Measurements from ENCODE around the gene EDC4.

DNA sequence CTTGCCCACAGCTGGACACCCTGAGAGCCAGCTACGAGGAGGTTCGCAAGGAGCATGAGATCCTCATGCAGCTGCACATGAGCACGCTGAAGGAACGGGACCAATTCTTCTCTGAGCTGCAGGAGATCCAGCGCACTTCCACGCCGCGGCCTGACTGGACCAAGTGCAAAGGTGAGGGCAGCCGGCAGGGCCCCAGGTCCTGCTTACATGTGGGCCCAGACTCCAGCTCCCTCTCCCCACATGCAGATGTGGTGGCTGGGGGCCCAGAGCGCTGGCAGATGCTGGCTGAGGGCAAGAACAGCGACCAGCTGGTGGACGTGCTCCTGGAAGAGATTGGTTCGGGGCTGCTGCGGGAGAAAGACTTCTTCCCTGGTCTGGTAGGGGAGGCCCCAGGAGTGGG is 46.9 kb upstream of the EDC4 start:
- no peak for TF ChIP-seq POLR2A (IDR thresholded peaks at IDR 0.05)
- TF ChIP-seq, protein P1, sequence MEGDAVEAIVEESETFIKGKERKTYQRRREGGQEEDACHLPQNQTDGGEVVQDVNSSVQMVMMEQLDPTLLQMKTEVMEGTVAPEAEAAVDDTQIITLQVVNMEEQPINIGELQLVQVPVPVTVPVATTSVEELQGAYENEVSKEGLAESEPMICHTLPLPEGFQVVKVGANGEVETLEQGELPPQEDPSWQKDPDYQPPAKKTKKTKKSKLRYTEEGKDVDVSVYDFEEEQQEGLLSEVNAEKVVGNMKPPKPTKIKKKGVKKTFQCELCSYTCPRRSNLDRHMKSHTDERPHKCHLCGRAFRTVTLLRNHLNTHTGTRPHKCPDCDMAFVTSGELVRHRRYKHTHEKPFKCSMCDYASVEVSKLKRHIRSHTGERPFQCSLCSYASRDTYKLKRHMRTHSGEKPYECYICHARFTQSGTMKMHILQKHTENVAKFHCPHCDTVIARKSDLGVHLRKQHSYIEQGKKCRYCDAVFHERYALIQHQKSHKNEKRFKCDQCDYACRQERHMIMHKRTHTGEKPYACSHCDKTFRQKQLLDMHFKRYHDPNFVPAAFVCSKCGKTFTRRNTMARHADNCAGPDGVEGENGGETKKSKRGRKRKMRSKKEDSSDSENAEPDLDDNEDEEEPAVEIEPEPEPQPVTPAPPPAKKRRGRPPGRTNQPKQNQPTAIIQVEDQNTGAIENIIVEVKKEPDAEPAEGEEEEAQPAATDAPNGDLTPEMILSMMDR (IDR thresholded peaks at IDR 0.05), result no peak
- no peak for TF ChIP-seq POLR2AphosphoS5 (IDR thresholded peaks at IDR 0.05)
- no peak for TF ChIP-seq EP300 (IDR thresholded peaks at IDR 0.05)

Data from stomach (tissue), 4 donors.